ENCODE measurements around the gene CYP4F12. TPM values are rescaled to one million over a fixed set of nuclear protein-coding genes. Genes with fewer than 3 reads are reported as not detected.
"Not testable (repeated sequence)": the region's sequence is repeated elsewhere in the genome, so short reads cannot be mapped to it uniquely, and the experiment has no call there.

The CYP4F12 gene
- total RNA-seq: 25.2 TPM

GRCh38 chr19:15672580-15673175, at the start of gene CYP4F12:
Gene CYP4F12 (plus strand): TSS chr19:15673087. CDS start chr19:15673530, 443 bp downstream.
- peak; percentile 67 for DNase-seq

GRCh38 chr19:15623711-15624318, 49.1 kb upstream of the CYP4F12 start:
- peak; percentile 34 for DNase-seq

- no peak for DNase-seq
These were observed 44.5 kb upstream of the CYP4F12 start for GRCh38 chr19:15628236-15629002.

GRCh38 chr19:15629003-15629880, 43.6 kb upstream of the CYP4F12 start:
- peak; percentile 74 for DNase-seq

- DNase-seq: peak; percentile 18
These were observed 41.1 kb upstream of the CYP4F12 start for GRCh38 chr19:15631817-15632216.

- DNase-seq: no peak
These were observed 39.6 kb upstream of the CYP4F12 start for GRCh38 chr19:15633082-15633835.

GRCh38 chr19:15634105-15634504, 38.8 kb upstream of the CYP4F12 start:
- no peak for DNase-seq

- no peak for DNase-seq
These were observed 37.7 kb upstream of the CYP4F12 start for GRCh38 chr19:15635016-15635805.

- no peak for DNase-seq
These were observed 36.9 kb upstream of the CYP4F12 start for GRCh38 chr19:15636026-15636425.

GRCh38 chr19:15639596-15639995, 33.3 kb upstream of the CYP4F12 start:
- no peak for DNase-seq

- peak; percentile 57 for DNase-seq
These were observed 32.5 kb upstream of the CYP4F12 start, which contains the start of gene CYP4F3 for GRCh38 chr19:15640294-15640903. Gene CYP4F3 (plus strand): TSS chr19:15640897. CDS start chr19:15641416, 519 bp downstream.

- no peak for DNase-seq
These were observed 31.8 kb upstream of the CYP4F12 start for GRCh38 chr19:15640904-15641597.

- DNase-seq: no peak
These were observed 30.9 kb upstream of the CYP4F12 start for GRCh38 chr19:15641901-15642491.

- no peak for DNase-seq
These were observed 30.1 kb upstream of the CYP4F12 start for GRCh38 chr19:15642807-15643206.

GRCh38 chr19:15643387-15643786, 29.5 kb upstream of the CYP4F12 start:
- DNase-seq: no peak

GRCh38 chr19:15644066-15644741, 28.7 kb upstream of the CYP4F12 start:
- DNase-seq: no peak

- no peak for DNase-seq
These were observed 28.1 kb upstream of the CYP4F12 start for GRCh38 chr19:15644816-15645215.

- no peak for DNase-seq
These were observed 23.4 kb upstream of the CYP4F12 start for GRCh38 chr19:15649526-15649925.

- DNase-seq: not testable (repeated sequence)
These were observed 22.8 kb upstream of the CYP4F12 start for GRCh38 chr19:15650123-15650522.

Data from tongue (tissue), 2 donors.